Parathyroid adenoma (tissue), 2 donors: Measurements from ENCODE around the gene TBC1D22B.

Experiments used
- H2AFZ ChIP-seq: fragments of 300-600 bp; sonication (generic); one replicate; pipeline ENCODE4 v1.7.0; 2017; ENCODE audit warnings: antibody characterized with exemption, mild to moderate bottlenecking
- H3K27ac ChIP-seq: fragments of 300-600 bp; sonication (generic); one replicate; pipeline ENCODE4 v1.7.0; 2017
- H3K27me3 ChIP-seq: fragments of 300-600 bp; sonication (generic); one replicate; pipeline ENCODE4 v1.7.0; 2017; ENCODE audit warnings: low read length; ENCODE audit not compliant: control insufficient read depth, insufficient read depth
- H3K36me3 ChIP-seq: fragments of 300-600 bp; sonication (generic); one replicate; pipeline ENCODE4 v1.7.0; 2017; ENCODE audit warnings: low read length; ENCODE audit not compliant: control insufficient read depth, insufficient read depth
- H3K4me1 ChIP-seq: fragments of 300-600 bp; sonication (generic); one replicate; pipeline ENCODE4 v1.7.0; 2017; ENCODE audit warnings: control low read depth
- H3K4me2 ChIP-seq: fragments of 300-600 bp; sonication (generic); one replicate; pipeline ENCODE4 v1.7.0; 2017; ENCODE audit warnings: low read length
- H3K4me3 ChIP-seq: fragments of 300-600 bp; sonication (generic); one replicate; pipeline ENCODE4 v1.7.0; 2017; ENCODE audit warnings: low read depth, low read length
- H3K79me2 ChIP-seq: fragments of 300-600 bp; sonication (generic); one replicate; pipeline ENCODE4 v1.7.0; 2017; ENCODE audit warnings: control low read depth
- H3K9ac ChIP-seq: fragments of 300-600 bp; sonication (generic); one replicate; pipeline ENCODE4 v1.7.0; 2017; ENCODE audit warnings: mild to moderate bottlenecking
- H3K9me3 ChIP-seq: fragments of 300-600 bp; sonication (generic); one replicate; pipeline ENCODE4 v1.7.0; 2017; ENCODE audit warnings: low read length; ENCODE audit not compliant: control insufficient read depth
- CTCF ChIP-seq: fragments of 300-600 bp; sonication (generic); IDR thresholded peaks from one replicate; pipeline ENCODE4 v1.7.0; 2017; ENCODE audit warnings: antibody characterized with exemption, mild to moderate bottlenecking
- donor health status: primary hyperparathyroidism.

Gene TBC1D22B

GRCh38 chr6:37309692-37310091 is 52.1 kb downstream of the TBC1D22B start:
- H3K4me1 ChIP-seq: peaks cover 6% of the 10 kb centered on the region
- no peak overlapping the region for H3K4me3 ChIP-seq
- H3K27ac ChIP-seq: no peak overlapping the region
- H3K9ac ChIP-seq: no peak overlapping the region
- H3K79me2 ChIP-seq: no peaks in the 10 kb centered on the region
- H3K27me3 ChIP-seq: no peaks in the 10 kb centered on the region
- no peaks in the 10 kb centered on the region for H3K36me3 ChIP-seq
- H3K4me2 ChIP-seq: no peak overlapping the region
- no peak overlapping the region for H2AFZ ChIP-seq
- H3K9me3 ChIP-seq: no peaks in the 10 kb centered on the region
- TF ChIP-seq CTCF: no peak

- Histone ChIP-seq H3K9ac (no peak overlapping the region), H3K4me3 (no peak overlapping the region), H3K27ac (no peak overlapping the region), H3K4me1 (peaks cover 6% of the 10 kb centered on the region), H2AFZ (no peak overlapping the region), H3K36me3 (no peaks in the 10 kb centered on the region), H3K27me3 (no peaks in the 10 kb centered on the region), H3K4me2 (no peak overlapping the region), H3K79me2 (no peaks in the 10 kb centered on the region), H3K9me3 (no peaks in the 10 kb centered on the region)
- no peak for TF ChIP-seq CTCF
These were observed 53.4 kb downstream of the TBC1D22B start for GRCh38 chr6:37310966-37311365.

GRCh38 chr6:37311741-37312473 is 54.3 kb downstream of the TBC1D22B start:
- no peaks in the 10 kb centered on the region for H3K27me3 ChIP-seq
- no peak overlapping the region for H3K4me2 ChIP-seq
- no peak overlapping the region for H3K9ac ChIP-seq
- peaks cover 6% of the 10 kb centered on the region for H3K4me1 ChIP-seq
- H3K4me3 ChIP-seq: no peak overlapping the region
- H2AFZ ChIP-seq: no peak overlapping the region
- no peak for TF ChIP-seq CTCF
- H3K36me3 ChIP-seq: no peaks in the 10 kb centered on the region
- H3K9me3 ChIP-seq: no peaks in the 10 kb centered on the region
- no peaks in the 10 kb centered on the region for H3K79me2 ChIP-seq
- H3K27ac ChIP-seq: no peak overlapping the region

- H3K36me3 ChIP-seq: no peaks in the 10 kb centered on the region
- no peak for TF ChIP-seq CTCF
- H3K9ac ChIP-seq: no peak overlapping the region
- no peaks in the 10 kb centered on the region for H3K9me3 ChIP-seq
- no peak overlapping the region for H2AFZ ChIP-seq
- no peak overlapping the region for H3K27ac ChIP-seq
- H3K4me1 ChIP-seq: no peaks in the 10 kb centered on the region
- H3K79me2 ChIP-seq: no peaks in the 10 kb centered on the region
- no peak overlapping the region for H3K4me2 ChIP-seq
- H3K4me3 ChIP-seq: no peak overlapping the region
- no peaks in the 10 kb centered on the region for H3K27me3 ChIP-seq
These were observed 56.3 kb downstream of the TBC1D22B start for GRCh38 chr6:37313723-37314486.
